BJ (cell line): ENCODE measurements around the gene PAQR9. TPM values are rescaled to one million over a fixed set of nuclear protein-coding genes. Genes with fewer than 3 reads are reported as not detected.

Experiments
- CTCF ChIA-PET: fragments of 350-600 bp; formaldehyde crosslinking; extraction: SDS; loops from one replicate; lab custom pipeline; 2021; ENCODE audit warnings: antibody characterized with exemption, inconsistent platforms; lab: Yijun Ruan, JAX
- POLR2A ChIA-PET: fragments of 300-600 bp; sonication (Branson Sonifier 250); formaldehyde crosslinking; extraction: SDS; loops from one replicate; lab custom pipeline; 2021; ENCODE audit warnings: antibody characterized with exemption; lab: Charles Lee
- DNase-seq: peaks from one replicate; pipeline ENCODE4 v3.0.0-alpha.2; 2011; ENCODE audit warnings: low read depth
- H3K27me3 ChIP-seq: 2 replicates; pipeline ENCODE4 v1.6.0; 2011; ENCODE audit warnings: low read length; ENCODE audit not compliant: control insufficient read depth, insufficient read depth
- H3K36me3 ChIP-seq: 2 replicates; pipeline ENCODE4 v1.5.1; 2011; ENCODE audit warnings: low read length; ENCODE audit not compliant: control insufficient read depth, insufficient read depth
- H3K4me3 ChIP-seq: 2 replicates; pipeline ENCODE4 v1.5.1; 2011; ENCODE audit warnings: low read depth, mild to moderate bottlenecking, control low read depth, low read length
- CTCF ChIP-seq: IDR thresholded peaks from 2 replicates; pipeline ENCODE4 v1.5.1; 2011; ENCODE audit warnings: low read depth, mild to moderate bottlenecking, control low read depth, inconsistent platforms, low read length, moderate library complexity; ENCODE audit not compliant: insufficient read depth
- polyA plus RNA-seq: library from polyadenylated mRNA; depleted of rRNA; stranded (reverse); fragments of >200 nt; gene quantifications from 2 replicates; pipeline ENCODE4 v1.2.3, GENCODE V29; 2011

The PAQR9 gene
- polyA plus RNA-seq, 1 experiment = not detected

- H3K36me3 ChIP-seq = no peaks in the 10 kb centered on the region
- ChIA-PET POLR2A (no interaction called here), CTCF (no interaction called here)
- DNase-seq = no peak
- H3K27me3 ChIP-seq = peaks cover 6% of the 10 kb centered on the region; the same call in 1 of the 2 replicates
- H3K4me3 ChIP-seq = no peak overlapping the region
- no peak for TF ChIP-seq CTCF
Measured at GRCh38 chr3:142945023-142945422, 18.5 kb downstream of the PAQR9 start.

- Histone ChIP-seq H3K27me3 (peaks cover 6% of the 10 kb centered on the region; the same call in 1 of the 2 replicates), H3K4me3 (no peak overlapping the region), H3K36me3 (no peaks in the 10 kb centered on the region)
- DNase-seq = no peak
- no peak for TF ChIP-seq CTCF
- POLR2A ChIA-PET = no interaction called here
- CTCF ChIA-PET = no interaction called here
Measured at GRCh38 chr3:142944342-142944741, 19.1 kb downstream of the PAQR9 start.

- no peaks in the 10 kb centered on the region for H3K36me3 ChIP-seq
- no peak for DNase-seq
- H3K27me3 ChIP-seq = peaks cover 6% of the 10 kb centered on the region; the same call in 1 of the 2 replicates
- ChIA-PET CTCF (interaction anchor here (1.3 kb wide), 1 partner anchor 14 kb away, joined by 3 read pairs; no protein-coding TSS in a partner anchor), POLR2A (no interaction called here)
- TF ChIP-seq CTCF = no peak
- no peak overlapping the region for H3K4me3 ChIP-seq
Measured at GRCh38 chr3:142943870-142944269, 19.6 kb downstream of the PAQR9 start.

- CTCF ChIA-PET = interaction anchor here (1.3 kb wide), 1 partner anchor 13 kb away, joined by 3 read pairs; no protein-coding TSS in a partner anchor
- no peak for TF ChIP-seq CTCF
- POLR2A ChIA-PET = no interaction called here
- H3K36me3 ChIP-seq = no peaks in the 10 kb centered on the region
- no peak for DNase-seq
- H3K4me3 ChIP-seq = no peak overlapping the region
- peaks cover 6% of the 10 kb centered on the region; the same call in 1 of the 2 replicates for H3K27me3 ChIP-seq
Measured at GRCh38 chr3:142943349-142943748, 20.1 kb downstream of the PAQR9 start.

GRCh38 chr3:142941373-142942123, 21.9 kb downstream of the PAQR9 start:
- ChIA-PET POLR2A (no interaction called here), CTCF (no interaction called here)
- no peak for TF ChIP-seq CTCF
- H3K27me3 ChIP-seq = peaks cover 2% of the 10 kb centered on the region; the same call in 1 of the 2 replicates
- DNase-seq = no peak
- H3K36me3 ChIP-seq = no peaks in the 10 kb centered on the region
- H3K4me3 ChIP-seq = no peak overlapping the region
